CD4-positive, alpha-beta memory T cell (primary cell): Measurements from ENCODE around the gene CHMP3. TPM values are rescaled to one million over a fixed set of nuclear protein-coding genes. Genes with fewer than 3 reads are reported as not detected.
"Not testable (repeated sequence)": the region's sequence is repeated elsewhere in the genome, so short reads cannot be mapped to it uniquely, and the experiment has no call there.

Experiments used
- CTCF ChIA-PET: fragments of 350-600 bp; sonication (Branson Sonifier 250); formaldehyde crosslinking; loops from one replicate; lab custom pipeline; 2021; ENCODE audit warnings: inconsistent platforms; ENCODE audit not compliant: partially characterized antibody; lab: Charles Lee
- POLR2A ChIA-PET: fragments of 350-600 bp; sonication (Branson Sonifier 250); formaldehyde crosslinking; loops from one replicate; lab custom pipeline; 2021; ENCODE audit not compliant: partially characterized antibody; lab: Charles Lee
- DNase-seq, 5 donors: peaks; one replicate each; pipeline versions ENCODE4 v3.0.0 to v3.0.0-alpha.2; 2020 to 2022; ENCODE audit warnings: mixed read lengths in 1 of 5
- H3K27ac ChIP-seq: one replicate; pipeline ENCODE4 v1.7.0; 2013; ENCODE audit warnings: low read depth, low read length
- H3K27me3 ChIP-seq: 2 replicates; pipeline ENCODE4 v1.7.0; 2013; ENCODE audit warnings: mild to moderate bottlenecking, low read length, moderate library complexity; ENCODE audit not compliant: insufficient read depth
- H3K36me3 ChIP-seq: 2 replicates; pipeline ENCODE4 v1.7.0; 2013; ENCODE audit warnings: mild to moderate bottlenecking, low read length, moderate library complexity; ENCODE audit not compliant: insufficient read depth
- H3K4me1 ChIP-seq: 2 replicates; pipeline ENCODE4 v1.7.0; 2013; ENCODE audit warnings: mild to moderate bottlenecking, low read length, moderate library complexity; ENCODE audit not compliant: insufficient read depth
- H3K4me3 ChIP-seq, 2 donors: one replicate each; pipeline ENCODE4 v1.7.0; 2013; ENCODE audit warnings: low read length in 2 of 2, mild to moderate bottlenecking in 1 of 2
- H3K9me3 ChIP-seq, 2 donors: one replicate each; pipeline ENCODE4 v1.7.0; 2013; ENCODE audit warnings: low read length in 2 of 2, control low read depth in 1 of 2; ENCODE audit not compliant: control insufficient read depth in 1 of 2
- H3K27ac Mint-ChIP-seq, 7 donors: one replicate each; pipeline ENCODE4 v1.8.0; 2020 to 2021; ENCODE audit warnings: mixed read lengths in 7 of 7, mild to moderate bottlenecking in 6 of 7, inconsistent platforms in 3 of 7, moderate library complexity in 3 of 7
- H3K27me3 Mint-ChIP-seq, 2 donors: one replicate each; pipeline ENCODE4 v1.8.0; 2020 to 2021; ENCODE audit warnings: mixed read lengths in 2 of 2
- H3K36me3 Mint-ChIP-seq, 2 donors: one replicate each; pipeline ENCODE4 v1.8.0; 2020 to 2021; ENCODE audit warnings: mixed read lengths in 2 of 2, inconsistent platforms in 1 of 2, mild to moderate bottlenecking in 1 of 2
- H3K4me1 Mint-ChIP-seq, 4 donors: one replicate each; pipeline ENCODE4 v1.8.0; 2020 to 2021; ENCODE audit warnings: mixed read lengths in 4 of 4, mild to moderate bottlenecking in 1 of 4
- H3K4me3 Mint-ChIP-seq, 8 donors: one replicate each; pipeline ENCODE4 v1.8.0; 2020 to 2021; ENCODE audit warnings: mixed read lengths in 8 of 8, mild to moderate bottlenecking in 7 of 8, moderate library complexity in 6 of 8, inconsistent platforms in 3 of 8
- H3K9me3 Mint-ChIP-seq, 8 donors: one replicate each; pipeline ENCODE4 v1.8.0; 2020 to 2021; ENCODE audit warnings: mixed read lengths in 8 of 8, mild to moderate bottlenecking in 5 of 8, inconsistent platforms in 3 of 8, moderate library complexity in 1 of 8
- intact Hi-C: fragments of 100-400 bp; cut with micrococcal nuclease; formaldehyde crosslinking; loops from one replicate; pipeline ENCODE4 v1.15.1; 2023
- polyA plus RNA-seq, 2 donors: library from polyadenylated mRNA; unstranded; fragments of 300-500 nt; fragmentation: Illumina TruSeq; gene quantifications; one replicate each; pipeline ENCODE4 v1.2.3, GENCODE V29; 2021
- total RNA-seq, 2 experiments: library from RNA; stranded (reverse); gene quantifications; one replicate each; pipeline ENCODE4 v1.2.3, GENCODE V29; 2021

CHMP3 gene
- total and polyA plus RNA-seq, 4 experiments from 2014 or later, result 78.5 to 83.6 (median 82.3) TPM

DNA sequence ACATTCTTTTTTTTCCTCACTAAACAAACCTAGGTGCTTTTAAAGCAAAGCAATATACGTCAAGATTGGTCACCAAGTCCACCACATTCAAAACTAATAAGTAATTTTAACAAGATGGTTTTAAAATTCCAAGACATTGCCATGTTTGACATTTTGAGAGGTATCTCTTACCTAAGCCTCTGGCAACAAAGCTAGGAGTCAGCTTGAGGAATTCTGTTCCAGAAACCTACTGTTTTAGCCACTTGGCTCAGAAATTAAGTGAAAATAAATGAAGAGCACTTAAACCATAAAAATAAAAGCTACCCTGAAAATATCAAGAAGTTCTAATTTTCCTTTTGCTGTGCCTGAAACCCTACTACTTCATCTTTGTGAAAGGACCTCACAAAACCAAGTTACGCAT lies 30.0 kb upstream of the CHMP3 start:
- Mint-ChIP-seq H3K27ac (no peak overlapping the region), H3K36me3 (peaks cover 0 to 4% of the 10 kb centered on the region in 2 donors), H3K9me3 (peaks cover 0 to 4% (median 2%) of the 10 kb centered on the region in 8 donors), H3K27me3 (peaks cover 6 to 12% of the 10 kb centered on the region in 2 donors), H3K4me3 (no peak overlapping the region), H3K4me1 (peaks cover 0 to 1% (median 0%) of the 10 kb centered on the region in 4 donors)
- Histone ChIP-seq H3K36me3 (no peaks in the 10 kb centered on the region), H3K4me3 (no peak overlapping the region), H3K4me1 (no peaks in the 10 kb centered on the region), H3K27ac (no peak overlapping the region), H3K9me3 (no peaks in the 10 kb centered on the region), H3K27me3 (no peaks in the 10 kb centered on the region)
- ChIA-PET CTCF (interaction anchor here (1.2 kb wide), 1 partner anchor 75 kb away, joined by 3 read pairs; no protein-coding TSS in a partner anchor), POLR2A (no interaction called here)
- intact Hi-C loops, result no loop called here
- no peak for DNase-seq

DNA sequence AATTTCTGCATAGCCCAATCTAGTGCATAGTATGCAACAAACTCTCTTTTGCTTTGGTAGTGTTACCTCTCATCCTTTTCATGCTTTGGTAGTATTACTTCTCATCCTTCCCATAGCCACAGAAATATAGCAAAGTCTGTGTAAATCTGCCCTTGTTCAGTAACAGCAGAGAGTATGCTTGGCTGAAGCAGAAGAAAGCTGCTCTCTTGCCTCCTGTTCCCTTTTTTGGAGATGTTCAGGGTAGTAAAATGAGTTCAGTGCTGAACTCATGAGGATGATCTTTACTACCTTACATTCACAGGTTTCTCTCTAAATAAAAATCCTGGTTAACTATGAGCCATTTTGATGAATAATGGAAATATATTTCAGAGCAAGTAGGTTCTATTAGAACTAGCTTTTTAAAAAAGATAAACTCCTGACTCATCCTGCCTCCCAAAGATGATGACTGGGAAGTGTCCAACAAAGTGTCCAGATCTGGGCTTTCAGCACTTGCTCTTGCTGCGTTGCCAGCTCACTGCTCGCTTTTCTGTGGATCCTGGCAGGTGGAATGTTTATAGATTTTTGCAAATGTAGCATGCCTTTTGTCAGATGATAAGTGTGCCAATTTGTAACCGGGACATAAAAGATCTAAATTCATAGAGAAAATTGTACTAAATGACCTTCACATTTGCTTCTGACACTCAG lies 29.4 kb upstream of the CHMP3 start:
- peaks cover 0 to 4% (median 2%) of the 10 kb centered on the region in 8 donors for H3K9me3 Mint-ChIP-seq
- Histone ChIP-seq H3K27me3 (no peaks in the 10 kb centered on the region), H3K4me1 (no peaks in the 10 kb centered on the region), H3K9me3 (no peaks in the 10 kb centered on the region), H3K36me3 (no peaks in the 10 kb centered on the region), H3K4me3 (no peak overlapping the region), H3K27ac (no peak overlapping the region)
- peaks cover 0 to 4% of the 10 kb centered on the region in 2 donors for H3K36me3 Mint-ChIP-seq
- ChIA-PET CTCF (interaction anchor here (1.2 kb wide), 2 partner anchors 9 to 74 kb away, joined by 3 to 6 read pairs; no protein-coding TSS in a partner anchor), POLR2A (interaction anchor here (0.6 kb wide), 1 partner anchor 30 kb away, joined by 3 read pairs; no protein-coding TSS in a partner anchor)
- H3K27me3 Mint-ChIP-seq, result peaks cover 6 to 12% of the 10 kb centered on the region in 2 donors
- no peak overlapping the region for H3K4me3 Mint-ChIP-seq
- intact Hi-C loops, result no loop called here
- H3K27ac Mint-ChIP-seq, result no peak overlapping the region
- DNase-seq, result no peak
- H3K4me1 Mint-ChIP-seq, result peaks cover 0 to 1% (median 0%) of the 10 kb centered on the region in 4 donors

DNA sequence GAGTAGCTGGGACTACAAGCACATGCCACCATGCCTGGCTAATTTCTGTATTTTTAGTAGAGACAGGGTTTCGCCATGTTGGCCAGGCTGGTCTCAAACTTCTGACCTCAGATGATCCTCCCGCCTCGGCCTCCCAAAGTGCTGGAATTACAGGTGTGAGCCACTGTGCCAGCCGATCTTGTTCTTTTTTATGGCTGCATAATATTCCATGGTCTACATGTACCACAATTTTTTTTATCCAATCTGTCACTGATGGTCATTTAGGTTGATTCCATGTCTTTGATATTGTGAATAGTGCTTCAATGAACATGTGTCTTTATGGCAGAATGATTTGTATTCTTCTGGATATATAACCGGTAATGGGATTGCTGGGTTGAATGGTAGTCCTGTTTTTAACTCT lies 26.5 kb upstream of the CHMP3 start:
- H3K9me3 ChIP-seq, intact Hi-C loops, H3K36me3 Mint-ChIP-seq, H3K27ac ChIP-seq, H3K27ac Mint-ChIP-seq, H3K4me3 Mint-ChIP-seq, CTCF ChIA-PET, H3K27me3 Mint-ChIP-seq, H3K4me3 ChIP-seq, H3K36me3 ChIP-seq, DNase-seq, H3K27me3 ChIP-seq, H3K4me1 ChIP-seq, H3K9me3 Mint-ChIP-seq: not testable (repeated sequence)
- H3K4me1 Mint-ChIP-seq, result peaks cover 6 to 15% (median 12%) of the 10 kb centered on the region in 4 donors
- POLR2A ChIA-PET, result interaction anchor here (1.5 kb wide), 1 partner anchor 27 kb away, joined by 3 read pairs; no protein-coding TSS in a partner anchor

DNA sequence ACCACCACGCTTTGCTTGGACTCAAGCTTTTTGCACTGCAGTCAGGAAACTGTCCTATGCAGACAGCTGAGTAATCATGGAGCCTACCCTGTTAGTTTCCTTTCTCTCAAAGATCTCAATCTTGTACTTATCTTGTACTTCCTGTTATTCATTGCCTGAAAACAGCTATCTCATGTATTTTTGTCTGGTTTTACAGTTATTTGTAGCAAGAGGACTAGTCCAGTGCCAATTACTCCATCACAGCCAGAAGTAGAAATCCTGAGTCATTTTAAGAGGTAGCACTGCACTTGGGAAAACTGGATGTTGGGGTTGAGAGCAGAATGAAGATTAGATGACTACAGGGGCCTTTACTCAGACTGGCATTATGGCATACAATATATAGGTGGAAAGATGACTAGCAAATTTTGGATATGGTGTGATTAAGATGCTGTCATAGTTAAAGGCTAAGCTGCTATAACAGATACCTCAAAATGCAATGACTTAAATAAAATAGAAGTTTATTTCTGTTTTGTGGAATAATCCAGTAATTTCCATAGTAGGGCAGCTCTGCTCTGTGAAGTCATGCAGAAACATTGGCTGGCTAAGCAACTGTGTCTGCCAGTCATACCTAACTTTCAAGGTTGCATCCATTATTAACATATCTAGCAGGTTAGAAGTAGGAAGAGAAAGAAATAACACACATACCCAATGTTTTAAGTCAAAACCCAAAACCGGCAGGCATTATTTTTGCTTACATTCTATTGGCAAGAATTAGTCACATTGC lies 21.1 kb upstream of the CHMP3 start:
- intact Hi-C loops, result loop anchor here (1.0 to 5.0 kb wide), 2 partner anchors 21 to 38 kb away; partner anchors contain the start of genes CHMP3 and RNF103
- Histone ChIP-seq H3K4me1 (peaks cover 24% of the 10 kb centered on the region), H3K27ac (no peak overlapping the region), H3K27me3 (no peaks in the 10 kb centered on the region), H3K4me3 (no peak overlapping the region), H3K9me3 (no peaks in the 10 kb centered on the region), H3K36me3 (no peaks in the 10 kb centered on the region)
- H3K4me3 Mint-ChIP-seq, result peak overlapping the region in 6 of 8 donors; percentile 31 to 74 (median 59)
- ChIA-PET POLR2A (interaction anchor here (0.5 to 4.3 kb wide), 11 partner anchors 10 to 428 kb away, joined by 3 to 39 read pairs (median 4); partner anchors contain the start of genes CHMP3 and KDM3A), CTCF (interaction anchor here (1.5 to 1.6 kb wide), 2 partner anchors 12 to 66 kb away, joined by 3 to 9 read pairs; no protein-coding TSS in a partner anchor)
- DNase-seq, result peak; percentile 26 to 48 (median 35)
- peaks cover 0 to 1% of the 10 kb centered on the region in 2 donors for H3K27me3 Mint-ChIP-seq
- peak overlapping the region; percentile 73 to 95 (median 84) for H3K27ac Mint-ChIP-seq
- peaks cover 0 to 2% (median 0%) of the 10 kb centered on the region in 8 donors for H3K9me3 Mint-ChIP-seq
- H3K4me1 Mint-ChIP-seq, result peaks cover 17 to 28% (median 22%) of the 10 kb centered on the region in 4 donors
- H3K36me3 Mint-ChIP-seq, result no peaks in the 10 kb centered on the region

DNA sequence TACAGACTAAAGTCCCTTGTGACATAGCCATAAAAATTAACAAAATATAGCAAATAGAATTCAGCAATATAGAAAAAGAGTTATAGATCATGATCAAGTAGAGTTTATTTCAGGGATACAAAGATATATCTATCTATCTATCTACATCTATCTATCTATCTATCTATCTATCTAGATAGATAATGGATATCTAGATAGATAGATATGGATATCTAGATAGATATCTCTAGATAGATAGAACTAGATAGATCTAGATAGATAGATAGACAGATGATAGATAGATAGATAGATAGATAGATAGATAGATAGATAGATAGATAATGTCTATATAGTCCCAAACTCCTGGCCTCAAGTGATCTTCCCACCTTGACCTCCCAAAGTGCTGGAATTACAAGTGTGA lies 17.3 kb upstream of the CHMP3 start:
- intact Hi-C loops, result loop anchor here (5.0 kb wide), 1 partner anchor 42 kb away; the partner anchor contains the start of gene RNF103
- CTCF ChIA-PET, result no interaction called here
- Mint-ChIP-seq H3K9me3 (peaks cover 0 to 5% (median 2%) of the 10 kb centered on the region in 8 donors), H3K4me3 (no peak overlapping the region), H3K36me3 (no peaks in the 10 kb centered on the region), H3K4me1 (peaks cover 16 to 23% (median 18%) of the 10 kb centered on the region in 4 donors), H3K27ac (no peak overlapping the region), H3K27me3 (no peaks in the 10 kb centered on the region)
- POLR2A ChIA-PET, result no interaction called here
- Histone ChIP-seq H3K27ac (no peak overlapping the region), H3K4me3 (no peak overlapping the region), H3K27me3 (no peaks in the 10 kb centered on the region), H3K36me3 (no peaks in the 10 kb centered on the region), H3K4me1 (peaks cover 24% of the 10 kb centered on the region), H3K9me3 (no peaks in the 10 kb centered on the region)
- no peak for DNase-seq

DNA sequence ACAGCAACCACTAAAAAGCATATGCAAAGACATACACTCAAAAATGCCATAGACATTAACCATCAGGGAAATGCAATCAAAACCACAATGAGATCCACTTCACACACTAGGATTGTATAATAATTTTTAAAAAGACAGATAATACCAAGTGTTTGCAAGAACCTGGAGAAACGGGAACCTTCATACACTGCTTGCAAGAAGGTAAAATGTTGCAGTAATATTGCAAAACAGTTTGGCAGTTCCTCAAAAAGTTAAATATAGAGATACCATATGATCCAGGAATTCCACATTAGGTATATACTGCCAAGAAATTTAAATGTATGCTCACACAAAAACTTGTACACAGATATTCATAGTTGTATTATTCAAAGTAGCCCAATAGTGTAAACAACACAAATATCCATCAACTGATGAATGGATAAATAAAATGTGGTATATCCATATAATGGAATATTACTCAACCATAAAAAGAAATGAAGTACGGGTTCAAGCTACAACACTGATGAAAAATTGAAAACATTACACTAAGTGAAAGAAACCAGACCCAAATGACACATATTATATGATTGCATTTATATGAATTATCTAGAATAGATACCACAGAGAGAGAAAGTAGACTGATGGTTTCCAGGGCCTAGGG lies 14.7 kb upstream of the CHMP3 start:
- no peaks in the 10 kb centered on the region for H3K36me3 ChIP-seq
- no peaks in the 10 kb centered on the region for H3K9me3 ChIP-seq
- no peak overlapping the region for H3K27ac ChIP-seq
- ChIA-PET POLR2A (no interaction called here), CTCF (no interaction called here)
- Mint-ChIP-seq H3K4me1 (peaks cover 0 to 6% (median 3%) of the 10 kb centered on the region in 4 donors), H3K4me3 (no peak overlapping the region), H3K36me3 (no peaks in the 10 kb centered on the region), H3K27ac (no peak overlapping the region), H3K27me3 (no peaks in the 10 kb centered on the region), H3K9me3 (peaks cover 0 to 5% (median 2%) of the 10 kb centered on the region in 8 donors)
- DNase-seq, result no peak
- intact Hi-C loops, result no loop called here
- peaks cover under 1% of the 10 kb centered on the region for H3K4me1 ChIP-seq
- H3K4me3 ChIP-seq, result no peak overlapping the region
- H3K27me3 ChIP-seq, result no peaks in the 10 kb centered on the region
